ENCODE data around the gene FCN1.

FCN1 gene

DNA sequence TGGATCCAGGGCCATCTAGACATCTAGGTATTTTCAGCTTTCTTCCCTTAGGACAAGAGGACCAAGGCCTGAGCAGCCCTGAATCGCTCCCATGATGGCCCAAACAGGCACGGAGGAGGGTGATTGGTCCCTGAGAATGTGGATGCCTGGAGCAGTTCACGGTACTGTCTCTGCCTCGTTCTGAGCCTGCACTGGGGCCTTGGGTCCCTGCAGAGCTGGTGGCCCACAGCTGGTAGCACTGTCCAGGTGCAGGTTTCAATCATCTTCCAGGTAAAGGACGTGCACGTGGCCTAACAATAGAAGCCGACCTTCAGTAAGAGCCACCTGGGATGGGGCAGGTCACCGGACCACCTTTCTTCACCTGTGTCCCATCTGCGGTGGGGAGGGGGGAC lies 19.4 kb upstream of the FCN1 start:
- DNase-seq (ENCODE audit: low spot score): no peak

DNA sequence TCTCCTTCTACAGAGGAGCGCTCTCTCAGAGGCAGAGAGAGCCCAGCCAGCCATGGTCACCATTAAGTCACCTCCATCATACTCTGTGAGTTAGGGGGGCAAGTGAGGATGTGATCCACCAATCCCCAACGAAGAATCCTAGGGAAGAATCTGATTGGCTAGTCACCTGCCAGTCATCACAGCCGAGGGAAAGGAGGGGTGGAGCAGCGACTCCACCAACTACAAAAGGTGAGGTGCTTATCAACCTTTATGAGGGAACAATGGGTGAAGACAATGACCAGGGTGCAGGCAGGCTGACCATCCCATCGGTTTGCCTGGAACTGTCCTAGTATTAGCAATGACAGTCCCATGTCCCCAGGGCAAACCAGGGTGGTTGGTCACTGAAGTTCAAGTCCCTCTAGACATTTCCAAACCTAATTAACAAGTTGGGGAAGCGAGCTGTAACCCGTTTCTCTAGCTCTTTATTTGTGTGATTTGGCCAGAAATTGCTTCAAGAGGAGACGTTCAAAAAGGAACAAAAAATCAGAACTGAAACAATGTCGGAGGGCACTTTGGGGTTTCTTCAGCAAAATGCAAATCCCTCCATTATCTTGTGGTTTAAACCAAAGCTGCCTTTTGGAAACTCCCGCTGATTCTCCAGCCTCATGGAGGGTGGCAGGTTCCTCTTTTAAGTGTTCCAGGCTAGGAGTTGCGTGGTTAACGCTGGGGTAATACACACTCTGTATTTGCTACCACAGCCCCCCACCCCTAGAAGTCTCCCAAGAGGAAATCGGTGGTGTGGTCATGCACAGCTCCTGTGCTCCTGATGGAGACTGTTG lies 18.8 kb upstream of the FCN1 start:
- DNase-seq (ENCODE audit: low spot score): peak; percentile 52

DNA sequence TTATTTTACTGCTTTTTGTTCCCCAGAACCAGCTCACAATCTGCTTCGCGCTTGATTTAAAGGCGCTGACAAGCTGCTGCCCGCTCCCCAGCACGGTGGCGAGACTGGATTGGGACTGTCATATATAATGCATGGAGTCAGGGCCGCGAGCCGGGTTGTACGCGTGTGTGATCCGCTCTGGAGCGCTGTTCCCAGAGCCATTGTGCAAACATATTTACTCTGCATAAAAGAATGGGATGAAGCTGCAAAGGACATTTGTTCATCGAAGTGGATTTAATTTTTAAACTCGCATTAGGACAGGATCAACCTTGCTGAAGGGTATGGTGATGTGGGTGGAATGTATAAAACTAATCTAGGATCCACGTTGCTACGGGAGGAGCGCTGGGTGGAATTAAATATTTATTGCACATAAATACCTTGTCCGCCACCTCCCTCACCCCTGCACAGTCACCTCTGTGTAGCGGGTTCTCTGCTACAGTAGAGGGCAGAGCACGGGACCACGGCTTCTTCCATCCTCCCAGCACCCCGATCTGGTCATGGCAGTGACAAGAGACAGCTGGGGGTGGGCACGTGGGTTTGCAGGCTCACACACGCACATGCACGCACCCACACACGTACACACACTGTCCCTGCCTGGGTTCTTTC lies 18.1 kb upstream of the FCN1 start:
- no peak for DNase-seq (ENCODE audit: low spot score)

DNA sequence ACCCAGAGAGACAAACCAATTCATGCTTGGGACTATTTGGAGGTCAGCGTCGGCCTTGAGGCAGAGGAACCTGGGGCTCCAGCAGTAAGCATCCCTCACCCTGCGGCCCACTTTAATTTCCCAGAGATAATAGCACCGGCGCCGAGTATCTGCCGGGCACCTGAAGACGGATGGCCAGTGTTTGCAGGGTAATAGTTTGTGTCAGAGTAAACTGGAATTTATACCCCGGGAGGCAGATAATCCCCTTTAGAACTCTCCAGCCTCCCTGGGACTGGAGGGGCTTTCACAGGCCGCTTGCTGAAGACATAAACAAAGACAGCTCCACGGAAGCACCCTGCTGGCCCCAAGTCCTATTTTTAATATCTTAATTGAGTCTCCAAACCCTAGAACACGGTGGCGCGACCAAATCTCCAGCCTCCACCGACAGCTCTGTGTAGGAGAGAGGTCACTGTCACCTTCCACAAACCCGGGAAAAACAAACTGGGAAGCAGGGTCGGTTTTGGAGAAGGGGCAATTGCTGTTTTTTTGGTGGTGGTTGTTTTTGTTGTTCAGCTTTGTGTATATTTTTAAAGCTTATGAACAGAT lies 17.4 kb upstream of the FCN1 start:
- no peak for DNase-seq (ENCODE audit: low spot score)

DNA sequence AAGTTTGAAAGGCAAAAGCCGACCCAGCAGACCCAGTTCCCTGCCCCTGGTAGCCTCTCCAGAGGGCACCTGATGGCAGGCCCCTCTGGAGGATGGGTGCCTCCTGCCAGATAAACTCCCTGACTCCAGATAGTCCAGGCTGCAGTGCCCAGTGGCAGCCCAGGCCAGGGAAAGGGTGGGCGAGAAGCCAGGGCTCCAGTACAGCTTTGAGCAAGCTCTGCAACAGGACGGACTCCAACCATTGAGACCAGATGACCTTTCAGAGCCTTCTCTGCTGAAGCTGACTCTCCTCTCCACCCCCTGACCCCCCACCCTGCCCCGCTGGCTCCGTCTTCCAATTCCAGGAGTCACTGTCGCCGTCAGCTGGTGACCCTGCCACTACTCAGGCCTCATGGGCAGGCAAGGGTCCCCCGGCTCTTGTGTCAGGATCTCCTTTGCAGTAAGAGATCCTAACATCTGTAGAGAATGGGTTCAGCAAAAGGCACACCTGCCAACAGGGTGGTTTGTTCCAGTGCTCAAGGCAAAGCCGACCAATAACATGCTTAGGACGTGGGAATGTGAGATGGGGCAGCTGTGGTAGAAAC lies 15.5 kb upstream of the FCN1 start:
- DNase-seq (ENCODE audit: low spot score): no peak

DNA sequence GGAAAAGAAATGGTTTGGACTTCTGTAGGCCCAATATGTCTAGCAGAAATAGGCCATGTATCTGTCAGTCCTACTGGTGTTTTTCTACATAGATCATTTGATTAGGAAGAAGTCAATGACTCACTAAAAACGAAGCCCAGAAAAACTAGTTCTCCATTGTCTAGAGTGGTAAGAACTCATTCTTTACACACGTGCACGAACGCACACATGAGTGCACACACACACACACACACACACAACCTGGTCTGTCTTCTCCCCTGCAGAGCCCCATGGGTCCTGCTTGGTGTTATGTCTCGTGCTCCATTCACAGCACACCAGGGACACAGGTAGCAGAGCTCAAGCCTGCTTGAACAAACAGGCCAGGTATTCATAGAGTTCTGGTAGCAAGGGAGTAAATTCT lies 14.9 kb upstream of the FCN1 start:
- no peak for DNase-seq (ENCODE audit: low spot score)

DNA sequence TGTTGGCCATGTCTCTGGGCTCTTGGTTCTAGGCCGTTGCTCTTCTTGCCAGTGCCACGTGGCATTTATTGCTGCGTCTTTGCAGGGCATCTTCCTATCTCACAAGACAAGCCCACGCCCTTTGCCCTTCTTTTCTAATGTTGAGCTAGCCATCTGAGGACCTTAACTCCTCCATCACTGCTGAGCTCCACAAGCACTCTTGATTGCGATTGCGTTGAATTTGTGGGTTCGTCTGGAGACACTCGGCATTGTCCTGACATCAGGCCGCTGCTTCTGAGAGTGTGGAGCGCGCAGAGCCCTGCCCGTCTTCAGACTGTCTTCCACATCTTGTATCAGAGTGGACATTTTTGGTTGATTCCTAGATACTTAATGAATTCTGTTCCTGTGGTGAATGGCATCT lies 14.5 kb upstream of the FCN1 start:
- DNase-seq (ENCODE audit: low spot score): no peak

DNA sequence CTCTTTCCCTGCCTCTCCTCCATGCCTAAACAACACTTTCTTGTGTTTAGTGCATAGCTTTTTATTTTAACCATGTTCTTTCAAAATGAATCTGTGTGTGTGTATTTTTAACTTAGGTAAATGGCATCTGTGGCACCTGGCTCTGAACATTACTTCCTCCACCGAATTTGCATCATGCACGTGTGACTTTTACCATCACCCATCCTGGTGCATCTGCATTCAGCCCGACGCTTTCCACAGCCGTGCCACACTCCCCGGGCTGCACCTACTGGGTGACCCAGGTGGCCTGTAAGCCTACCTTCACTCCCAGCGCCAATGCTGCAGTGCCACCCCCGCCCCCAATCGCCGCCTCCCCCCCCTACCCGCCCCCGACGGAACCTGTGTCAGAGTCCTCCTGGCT lies 12.7 kb upstream of the FCN1 start:
- peak; percentile 93 for DNase-seq (ENCODE audit: low spot score)

DNA sequence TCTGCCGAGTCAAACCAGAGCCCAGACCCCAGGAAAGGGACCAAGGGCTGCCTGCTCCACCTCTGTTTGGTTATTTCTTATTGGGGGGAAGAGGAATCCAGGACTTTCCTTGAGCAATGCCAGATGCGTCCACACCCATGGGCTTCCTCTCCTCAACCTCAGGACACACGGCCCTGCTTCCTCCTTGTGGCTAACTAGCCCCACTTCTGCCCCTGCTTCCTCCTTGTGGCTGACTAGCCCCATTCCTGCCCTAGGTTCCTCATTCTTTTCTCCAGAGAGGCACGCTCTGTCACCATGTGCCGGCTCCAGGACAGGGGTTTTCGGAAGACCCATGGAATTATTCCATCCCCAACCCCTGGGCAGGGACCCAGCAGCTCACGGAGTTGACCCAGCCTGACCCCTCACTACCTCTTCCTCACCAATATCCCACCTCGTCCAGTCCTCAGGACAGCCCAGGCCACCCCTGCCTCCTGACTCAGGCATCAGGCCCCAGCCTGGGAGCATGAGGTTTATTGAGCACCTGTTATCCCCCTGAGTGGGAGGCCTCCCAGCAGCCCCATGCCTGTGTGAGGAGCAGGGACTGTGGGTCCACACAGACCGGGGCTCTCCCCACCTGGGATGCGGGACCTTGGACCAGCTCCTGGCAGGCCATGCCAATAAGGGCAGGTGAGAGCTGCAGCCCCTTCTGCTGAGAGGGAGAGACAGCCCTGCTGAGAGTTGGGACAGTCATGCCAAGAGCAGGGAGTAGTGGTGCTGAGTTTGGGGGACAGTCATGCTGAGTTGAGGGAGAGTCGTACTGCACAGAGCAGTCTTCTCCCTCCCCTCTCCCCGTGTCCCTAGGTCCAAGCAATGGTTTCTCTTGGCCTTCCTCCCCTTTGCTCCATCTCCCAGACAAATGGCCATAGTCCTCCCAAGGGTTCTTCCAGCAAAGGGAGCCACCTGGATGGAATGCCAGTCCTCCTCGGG lies 11.8 kb upstream of the FCN1 start:
- DNase-seq (ENCODE audit: low spot score): peak; percentile 22

DNA sequence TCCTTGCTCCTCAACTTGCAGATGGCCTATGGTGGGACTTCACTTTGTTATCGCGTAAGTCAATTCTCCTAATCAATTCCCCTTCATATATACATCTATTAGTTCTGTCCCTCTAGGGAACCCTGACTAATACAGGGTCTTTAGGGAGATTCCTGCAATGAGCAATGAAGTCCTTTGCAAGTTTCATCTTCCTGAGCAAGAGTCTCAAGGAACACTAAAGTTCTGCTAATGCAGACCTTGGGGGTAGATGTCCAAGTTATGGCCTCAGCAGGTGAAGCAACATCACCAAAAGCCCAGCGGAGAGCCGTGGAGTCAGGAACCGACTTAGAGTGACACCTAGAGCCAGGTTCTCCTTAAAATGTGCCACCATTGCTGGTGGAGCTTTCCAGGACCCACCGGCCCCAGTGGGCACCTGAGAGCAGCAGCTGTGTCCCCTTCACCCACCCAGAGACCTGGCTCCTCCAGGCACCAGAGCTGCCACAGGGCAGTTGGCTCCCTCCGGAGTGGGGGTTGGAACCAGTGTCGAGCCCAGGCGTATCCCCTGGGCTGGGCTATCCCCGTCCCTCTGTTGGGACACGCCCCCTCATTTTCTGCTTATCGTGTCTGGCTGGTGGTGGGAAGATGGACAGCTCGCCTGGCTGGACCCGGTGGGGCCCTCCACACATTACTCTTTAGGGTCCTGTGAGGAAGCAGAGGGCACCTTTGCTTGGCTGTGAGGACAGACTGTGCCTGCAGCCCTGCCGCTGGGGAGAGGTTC lies 10.9 kb upstream of the FCN1 start:
- DNase-seq (ENCODE audit: low spot score): no peak

DNA sequence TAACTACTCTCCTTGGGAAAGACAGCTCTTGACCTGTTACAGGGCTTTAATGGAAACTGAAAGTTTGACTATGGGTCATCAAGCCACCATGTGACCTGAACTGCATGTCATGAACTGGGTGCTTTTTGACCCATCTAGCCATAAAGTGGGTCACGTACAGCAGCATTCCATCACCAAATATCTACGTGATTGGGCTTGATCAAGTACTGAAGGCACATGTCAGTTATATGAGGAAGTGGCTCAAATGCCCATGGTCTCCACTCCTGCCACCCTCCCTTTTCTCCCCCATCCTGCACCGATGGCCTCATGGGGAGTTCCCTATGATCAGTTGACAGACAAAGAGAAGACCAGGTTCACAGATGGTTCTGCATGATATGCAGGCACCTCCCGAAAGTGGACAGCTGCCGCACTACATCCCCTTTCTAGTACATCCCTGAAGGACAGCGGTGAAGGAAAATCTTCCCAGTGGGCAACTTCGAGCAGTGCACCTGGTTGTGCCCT lies 7.3 kb upstream of the FCN1 start:
- no peak for DNase-seq (ENCODE audit: low spot score)

DNA sequence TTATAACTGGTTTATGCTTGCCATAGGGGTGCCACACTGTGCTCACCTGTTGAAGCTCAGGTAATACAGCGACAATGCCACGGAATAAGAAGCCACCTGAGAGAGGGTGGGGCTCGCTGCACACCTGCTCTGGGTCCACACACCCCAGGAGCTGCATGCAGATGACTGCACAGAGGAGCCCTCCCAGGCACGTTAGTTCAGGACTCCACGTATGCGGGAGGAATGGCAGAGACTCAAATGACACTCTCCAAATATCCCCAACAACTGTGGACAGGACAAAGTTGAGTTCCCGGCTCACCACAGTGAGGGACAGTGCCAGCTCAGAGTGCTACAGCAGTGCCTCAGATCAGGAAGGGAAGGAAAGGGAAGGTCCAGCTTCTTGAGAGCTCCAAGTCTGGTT lies 5.8 kb upstream of the FCN1 start:
- DNase-seq (ENCODE audit: low spot score): no peak

DNA sequence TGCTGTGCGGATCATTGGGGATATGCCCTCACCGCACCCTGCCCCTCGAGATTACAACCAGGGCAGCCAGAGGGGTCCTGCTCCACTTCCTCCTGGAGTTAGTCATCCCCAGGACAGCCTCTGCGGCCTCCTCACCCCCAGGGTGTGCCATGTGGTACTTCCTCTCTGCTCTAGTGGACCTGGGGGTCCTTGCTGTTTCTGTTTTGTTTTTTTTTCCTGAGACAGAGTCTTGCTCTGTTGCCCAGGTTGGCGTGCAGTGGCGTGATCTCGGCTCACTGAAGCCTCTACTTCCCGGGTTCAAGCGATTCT lies 5.2 kb upstream of the FCN1 start:
- no peak for DNase-seq (ENCODE audit: low spot score)

DNA sequence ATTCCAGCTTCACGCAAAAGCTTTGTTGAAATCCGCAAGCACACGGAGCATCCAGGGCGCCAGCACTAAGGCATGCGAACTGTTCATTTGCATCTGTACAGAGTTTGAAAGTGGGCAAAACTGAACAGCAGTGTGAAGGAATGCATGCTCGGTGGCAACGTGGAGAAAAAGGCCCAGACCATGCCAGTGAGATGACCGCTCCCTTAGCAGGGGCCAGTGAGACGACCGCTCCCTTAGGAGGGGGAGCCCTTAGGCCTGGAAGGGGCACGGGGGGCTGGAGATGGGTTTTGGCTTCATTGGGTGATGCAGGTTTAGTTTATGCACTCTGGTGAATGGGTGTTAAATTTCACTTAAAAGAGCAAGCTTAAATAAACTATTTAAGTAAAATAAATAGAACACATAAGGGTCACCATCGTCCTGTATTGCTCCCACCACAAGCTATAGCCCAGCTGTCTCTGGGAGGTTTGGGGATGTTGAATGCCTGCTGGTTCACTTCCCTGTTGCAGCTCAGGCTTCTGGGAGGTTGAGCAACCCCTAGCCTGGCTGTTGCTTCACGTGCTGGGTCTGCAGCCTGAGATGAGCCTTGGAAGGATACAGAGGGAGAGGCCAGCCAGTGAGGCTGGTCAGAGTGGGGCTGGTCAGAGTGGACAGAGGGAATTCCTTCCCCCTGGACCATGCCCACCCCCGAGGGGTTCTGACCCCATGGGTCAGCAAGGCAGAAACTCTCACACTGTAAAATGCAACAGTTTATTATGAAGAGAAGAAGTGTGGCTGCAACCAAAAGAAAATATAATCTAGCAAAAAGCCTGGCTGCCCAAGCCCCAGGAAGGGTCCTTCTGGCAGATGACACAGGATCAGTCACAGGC lies 4.6 kb upstream of the FCN1 start:
- no peak for DNase-seq (ENCODE audit: low spot score)

DNA sequence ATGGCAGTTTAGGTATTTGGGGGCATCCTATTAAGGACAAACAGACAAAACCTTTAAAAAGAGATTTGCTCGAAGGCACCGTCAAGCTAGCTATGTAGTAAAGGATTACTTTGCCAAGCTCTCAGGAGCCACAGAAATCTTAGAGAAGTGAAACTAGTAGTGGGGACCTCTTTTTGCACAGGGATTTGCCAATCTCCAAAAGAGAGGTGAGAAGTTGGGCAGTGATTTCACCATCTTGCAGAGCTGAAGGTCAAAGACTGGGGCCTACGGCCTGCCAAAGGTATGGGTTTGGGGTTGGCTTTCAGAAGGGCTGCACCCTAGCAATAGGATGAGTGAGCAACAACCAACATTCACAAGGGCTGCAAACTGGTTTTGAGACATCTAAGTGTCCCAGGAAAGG lies 1.6 kb upstream of the FCN1 start:
- no peak for DNase-seq (ENCODE audit: low spot score)

DNA sequence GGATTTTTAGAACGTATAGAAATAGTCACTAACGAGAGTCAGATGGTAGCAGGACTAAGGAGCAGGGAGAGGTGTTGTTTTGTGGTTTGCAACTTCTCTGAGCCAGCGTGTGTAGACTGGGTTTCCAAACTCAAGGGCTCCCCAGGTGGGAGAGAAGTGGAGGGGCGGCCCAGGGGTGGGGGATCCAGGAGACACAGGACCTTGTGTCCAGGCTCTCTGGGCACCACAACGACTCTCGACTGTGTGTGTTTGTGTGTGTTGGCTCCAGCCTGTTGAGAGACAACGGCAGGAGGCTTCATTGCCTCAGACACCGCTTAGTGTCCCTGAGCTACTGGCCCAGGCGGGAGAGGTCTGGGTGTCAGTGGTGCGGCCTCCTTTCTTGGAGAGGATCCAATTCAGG lies 934 bp upstream of the FCN1 start:
- no peak for DNase-seq (ENCODE audit: low spot score)

DNA sequence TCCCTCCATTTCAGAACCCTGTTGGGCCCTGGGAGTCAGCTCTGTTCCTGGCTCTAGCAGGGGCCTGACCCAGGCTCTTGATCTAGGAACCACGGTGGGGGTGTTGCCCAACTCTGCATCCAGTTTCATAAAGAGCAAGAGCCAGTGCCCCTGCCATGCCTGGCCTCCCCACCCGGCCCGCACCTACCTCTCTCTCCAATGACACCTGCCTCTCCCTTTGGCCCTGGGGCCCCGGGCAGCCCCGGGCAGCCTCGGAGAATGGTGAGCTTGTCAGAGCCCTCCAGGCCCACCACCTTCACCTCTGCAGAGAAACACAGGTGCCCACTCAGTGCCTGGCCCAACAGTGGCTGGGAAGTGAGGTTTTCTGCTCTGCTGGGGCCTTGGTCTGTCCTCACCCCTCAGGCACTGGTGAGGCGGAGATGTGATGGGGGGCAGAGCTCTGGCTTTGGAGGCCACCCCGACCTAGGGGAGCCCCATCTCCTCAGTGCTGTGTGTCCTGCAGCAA lies 1.5 kb downstream of the FCN1 start:
- DNase-seq (ENCODE audit: low spot score): no peak

DNA sequence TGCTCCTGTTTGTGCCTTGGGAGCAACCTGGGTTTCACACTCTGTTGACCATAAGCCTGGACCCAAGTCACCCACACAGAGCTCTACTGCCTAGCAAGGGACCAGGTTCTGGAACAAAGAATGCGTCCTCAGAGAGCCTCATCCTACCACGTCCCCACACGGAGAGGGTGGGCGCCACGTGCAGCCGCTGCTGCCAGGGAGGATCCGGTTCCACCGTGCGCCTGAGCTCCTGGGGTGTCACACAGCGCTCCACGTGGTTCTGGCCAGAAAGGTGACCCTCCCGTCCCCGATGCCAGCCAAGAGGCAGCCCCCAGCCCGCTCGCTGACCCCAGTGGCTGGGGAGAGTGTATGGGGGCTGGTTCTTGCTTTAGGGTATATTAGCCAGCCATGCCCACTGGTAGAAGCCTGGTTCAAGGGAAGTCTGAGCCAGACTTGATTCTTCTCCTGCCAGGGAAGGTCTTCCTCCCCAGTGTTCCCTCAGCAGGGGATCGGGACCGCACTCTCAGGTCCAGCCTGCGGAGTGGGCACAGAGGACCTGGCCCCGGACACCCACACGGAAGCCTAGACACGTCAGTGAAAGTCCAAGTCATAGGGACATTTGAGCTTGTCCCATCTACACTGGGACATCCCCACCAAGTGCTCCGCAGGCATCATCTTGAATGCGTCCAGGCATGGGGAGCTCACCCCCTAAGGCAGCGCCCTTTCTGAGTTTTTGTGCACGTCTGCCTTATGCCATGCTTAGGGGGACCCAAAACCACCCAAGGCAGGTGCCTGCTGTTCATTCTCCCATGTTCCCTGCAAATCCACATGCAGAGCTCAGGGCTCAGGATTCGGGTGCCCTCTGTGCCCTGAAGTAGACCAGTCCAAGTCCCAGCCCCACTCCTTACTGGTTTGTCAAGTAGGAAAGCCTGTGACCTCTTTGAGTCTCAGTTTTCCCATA lies 2.4 kb downstream of the FCN1 start:
- no peak for DNase-seq (ENCODE audit: low spot score)

DNA sequence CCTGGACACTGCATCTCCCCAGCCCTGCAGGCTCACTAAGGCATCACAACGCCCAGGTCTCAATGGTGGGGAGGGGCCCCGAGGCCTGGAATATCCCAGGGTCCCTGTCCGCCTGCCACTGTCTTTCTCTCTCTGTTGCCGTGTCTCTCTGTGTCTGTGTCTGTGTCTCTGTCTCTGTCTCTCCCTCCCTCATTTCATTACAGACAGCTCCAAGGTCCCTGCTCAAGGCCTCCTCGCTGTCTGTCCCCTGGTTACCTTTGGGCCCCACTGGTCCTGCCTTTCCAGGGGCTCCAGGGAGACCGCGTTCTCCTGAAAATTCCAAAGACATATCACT lies 3.2 kb downstream of the FCN1 start:
- no peak for DNase-seq (ENCODE audit: low spot score)

Data from NAMALWA (cell line).